GM12878 (cell line): ENCODE results near the gene SLC11A2.

ENCODE experiments used
- CEBPB ChIP-seq, 2 experiments: fragments of 150-350 bp in 1 of 2; IDR thresholded peaks; 2 replicates each; pipeline ENCODE4 v1.6.1; 2012 to 2014; ENCODE audit warnings: low read depth in 2 of 2, low read length in 2 of 2, borderline replicate concordance in 1 of 2, inconsistent platforms in 1 of 2
- EP300 ChIP-seq, 2 experiments: fragments of 150-350 bp in 1 of 2; IDR thresholded peaks; 2 replicates each; pipeline ENCODE4 v1.6.1; 2011 to 2012; ENCODE audit warnings: low read depth in 2 of 2, low read length in 2 of 2, borderline replicate concordance in 1 of 2, improper control_type of control experiment in 1 of 2, inconsistent platforms in 1 of 2; ENCODE audit not compliant: control insufficient read depth in 1 of 2
- GABPA ChIP-seq: IDR thresholded peaks from 2 replicates; pipeline ENCODE4 v1.6.1; 2014; ENCODE audit warnings: antibody characterized with exemption, low read depth, mild to moderate bottlenecking, inconsistent platforms
- NFYB ChIP-seq: IDR thresholded peaks from 2 replicates; pipeline ENCODE4 v1.6.1; 2011; ENCODE audit warnings: low read depth, mild to moderate bottlenecking, low read length, improper control_type of control experiment, moderate library complexity; ENCODE audit not compliant: insufficient read depth
- SP1 ChIP-seq: IDR thresholded peaks from one replicate; pipeline ENCODE4 v1.6.1; 2011; ENCODE audit warnings: low read depth, low read length
- TBL1XR1 ChIP-seq: IDR thresholded peaks from 2 replicates; pipeline ENCODE4 v1.6.1; 2012; ENCODE audit warnings: low read depth, low read length, improper control_type of control experiment
- ZNF274 ChIP-seq: IDR thresholded peaks from one replicate; pipeline ENCODE4 v1.8.0; 2011; ENCODE audit not compliant: insufficient read length, insufficient read depth
- ZNF687 ChIP-seq: fragments of 450-650 bp; IDR thresholded peaks from 2 replicates; pipeline ENCODE4 v1.6.1; 2017; ENCODE audit warnings: mild to moderate bottlenecking, moderate library complexity
- TF ChIP-seq, protein P1 (sequence below): IDR thresholded peaks from 2 replicates; pipeline ENCODE4 v1.6.1; 2012; ENCODE audit warnings: low read depth, low read length, improper control_type of control experiment
- TF ChIP-seq, protein P2 (sequence below), 3 experiments: IDR thresholded peaks in 2 of 3; conservative IDR thresholded peaks in 1 of 3; 2 replicates each; pipeline ENCODE4 v1.5.1; 2011; ENCODE audit warnings: low read depth in 3 of 3, low read length in 3 of 3, mild to moderate bottlenecking in 3 of 3, control low read depth in 2 of 3, moderate library complexity in 2 of 3, inconsistent platforms in 1 of 3, mixed read lengths in 1 of 3; ENCODE audit not compliant: control insufficient read depth in 2 of 3, insufficient read depth in 1 of 3; ENCODE audit errors: extremely low read depth in 1 of 3

GRCh38 chr12:50947933-50948626, 78.1 kb downstream of the SLC11A2 start:
- TF ChIP-seq, protein P1, sequence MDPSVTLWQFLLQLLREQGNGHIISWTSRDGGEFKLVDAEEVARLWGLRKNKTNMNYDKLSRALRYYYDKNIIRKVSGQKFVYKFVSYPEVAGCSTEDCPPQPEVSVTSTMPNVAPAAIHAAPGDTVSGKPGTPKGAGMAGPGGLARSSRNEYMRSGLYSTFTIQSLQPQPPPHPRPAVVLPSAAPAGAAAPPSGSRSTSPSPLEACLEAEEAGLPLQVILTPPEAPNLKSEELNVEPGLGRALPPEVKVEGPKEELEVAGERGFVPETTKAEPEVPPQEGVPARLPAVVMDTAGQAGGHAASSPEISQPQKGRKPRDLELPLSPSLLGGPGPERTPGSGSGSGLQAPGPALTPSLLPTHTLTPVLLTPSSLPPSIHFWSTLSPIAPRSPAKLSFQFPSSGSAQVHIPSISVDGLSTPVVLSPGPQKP: no peak
- TF ChIP-seq ZNF274: no peak
- TF ChIP-seq TBL1XR1: no peak
- TF ChIP-seq CEBPB (IDR thresholded peaks at IDR 0.05; ENCODE audit: borderline replicate concordance in 1 of 2, low read depth in 2 of 2, low read length in 2 of 2): no peak
- TF ChIP-seq SP1: no peak
- TF ChIP-seq EP300 (IDR thresholded peaks at IDR 0.05; ENCODE audit: borderline replicate concordance in 1 of 2, control insufficient read depth in 1 of 2, low read depth in 2 of 2, low read length in 2 of 2): no peak
- TF ChIP-seq, protein P2, sequence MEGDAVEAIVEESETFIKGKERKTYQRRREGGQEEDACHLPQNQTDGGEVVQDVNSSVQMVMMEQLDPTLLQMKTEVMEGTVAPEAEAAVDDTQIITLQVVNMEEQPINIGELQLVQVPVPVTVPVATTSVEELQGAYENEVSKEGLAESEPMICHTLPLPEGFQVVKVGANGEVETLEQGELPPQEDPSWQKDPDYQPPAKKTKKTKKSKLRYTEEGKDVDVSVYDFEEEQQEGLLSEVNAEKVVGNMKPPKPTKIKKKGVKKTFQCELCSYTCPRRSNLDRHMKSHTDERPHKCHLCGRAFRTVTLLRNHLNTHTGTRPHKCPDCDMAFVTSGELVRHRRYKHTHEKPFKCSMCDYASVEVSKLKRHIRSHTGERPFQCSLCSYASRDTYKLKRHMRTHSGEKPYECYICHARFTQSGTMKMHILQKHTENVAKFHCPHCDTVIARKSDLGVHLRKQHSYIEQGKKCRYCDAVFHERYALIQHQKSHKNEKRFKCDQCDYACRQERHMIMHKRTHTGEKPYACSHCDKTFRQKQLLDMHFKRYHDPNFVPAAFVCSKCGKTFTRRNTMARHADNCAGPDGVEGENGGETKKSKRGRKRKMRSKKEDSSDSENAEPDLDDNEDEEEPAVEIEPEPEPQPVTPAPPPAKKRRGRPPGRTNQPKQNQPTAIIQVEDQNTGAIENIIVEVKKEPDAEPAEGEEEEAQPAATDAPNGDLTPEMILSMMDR (IDR thresholded peaks at IDR 0.05 in 2 of 3, conservative IDR thresholded peaks at IDR 0.05 in 1 of 3; ENCODE audit: control insufficient read depth in 2 of 3, extremely low read depth in 1 of 3, insufficient read depth in 1 of 3, low read depth in 3 of 3, low read length in 3 of 3): no peak
- TF ChIP-seq NFYB: no peak
- TF ChIP-seq GABPA: no peak
- no peak for TF ChIP-seq ZNF687
